Fibroblast of lung (primary cell): ENCODE results near the gene PLD5.

Experiments
- CTCF ChIP-seq, 2 donors: IDR thresholded peaks in 1 of 2; conservative IDR thresholded peaks in 1 of 2; 1 replicate in 1 of 2; 2 replicates in 1 of 2; pipeline ENCODE4 v1.5.1; 2011 to 2012; ENCODE audit warnings: low read length in 2 of 2, control low read depth in 1 of 2, inconsistent platforms in 1 of 2, low read depth in 1 of 2, mild to moderate bottlenecking in 1 of 2
- EZH2 ChIP-seq: IDR thresholded peaks from 2 replicates; pipeline ENCODE4 v1.5.1; 2012; ENCODE audit warnings: low read length, control low read depth, mild to moderate bottlenecking; ENCODE audit errors: missing control alignments

GRCh38 chr1:242093116-242093515 is 431.4 kb downstream of the PLD5 start:
- TF ChIP-seq CTCF (conservative IDR thresholded peaks at IDR 0.05 in 1 of 2, IDR thresholded peaks at IDR 0.05 in 1 of 2; ENCODE audit: low read depth in 1 of 2, low read length in 2 of 2) (no peak), EZH2 (no peak)
